ENCODE data around the gene MAL.

MAL gene

DNA sequence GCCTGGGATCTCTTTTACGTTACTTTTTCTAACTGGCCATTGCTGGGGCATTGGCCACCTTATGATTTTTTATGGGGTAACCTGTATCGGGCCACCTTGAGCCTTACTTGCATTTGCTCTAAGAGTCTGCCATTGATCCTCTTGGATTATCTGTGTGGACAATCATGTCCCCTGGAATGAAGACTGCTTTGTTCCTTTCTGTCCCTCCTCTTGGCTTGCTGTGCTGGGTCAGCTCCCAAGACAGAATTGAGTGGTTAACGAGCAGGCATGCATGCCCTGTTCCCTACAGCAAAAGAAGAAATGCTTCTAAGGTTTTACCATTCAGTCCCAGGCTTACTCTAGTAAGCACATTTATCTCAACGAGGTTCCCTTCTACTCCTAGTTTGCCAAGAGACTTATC lies 46.3 kb downstream of the MAL start:
- no peak for DNase-seq (ENCODE audit: extremely low read depth, low read depth)
- TF ChIP-seq, protein P1, sequence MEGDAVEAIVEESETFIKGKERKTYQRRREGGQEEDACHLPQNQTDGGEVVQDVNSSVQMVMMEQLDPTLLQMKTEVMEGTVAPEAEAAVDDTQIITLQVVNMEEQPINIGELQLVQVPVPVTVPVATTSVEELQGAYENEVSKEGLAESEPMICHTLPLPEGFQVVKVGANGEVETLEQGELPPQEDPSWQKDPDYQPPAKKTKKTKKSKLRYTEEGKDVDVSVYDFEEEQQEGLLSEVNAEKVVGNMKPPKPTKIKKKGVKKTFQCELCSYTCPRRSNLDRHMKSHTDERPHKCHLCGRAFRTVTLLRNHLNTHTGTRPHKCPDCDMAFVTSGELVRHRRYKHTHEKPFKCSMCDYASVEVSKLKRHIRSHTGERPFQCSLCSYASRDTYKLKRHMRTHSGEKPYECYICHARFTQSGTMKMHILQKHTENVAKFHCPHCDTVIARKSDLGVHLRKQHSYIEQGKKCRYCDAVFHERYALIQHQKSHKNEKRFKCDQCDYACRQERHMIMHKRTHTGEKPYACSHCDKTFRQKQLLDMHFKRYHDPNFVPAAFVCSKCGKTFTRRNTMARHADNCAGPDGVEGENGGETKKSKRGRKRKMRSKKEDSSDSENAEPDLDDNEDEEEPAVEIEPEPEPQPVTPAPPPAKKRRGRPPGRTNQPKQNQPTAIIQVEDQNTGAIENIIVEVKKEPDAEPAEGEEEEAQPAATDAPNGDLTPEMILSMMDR (IDR thresholded peaks at IDR 0.05; ENCODE audit: low read depth, low read length): no peak

DNA sequence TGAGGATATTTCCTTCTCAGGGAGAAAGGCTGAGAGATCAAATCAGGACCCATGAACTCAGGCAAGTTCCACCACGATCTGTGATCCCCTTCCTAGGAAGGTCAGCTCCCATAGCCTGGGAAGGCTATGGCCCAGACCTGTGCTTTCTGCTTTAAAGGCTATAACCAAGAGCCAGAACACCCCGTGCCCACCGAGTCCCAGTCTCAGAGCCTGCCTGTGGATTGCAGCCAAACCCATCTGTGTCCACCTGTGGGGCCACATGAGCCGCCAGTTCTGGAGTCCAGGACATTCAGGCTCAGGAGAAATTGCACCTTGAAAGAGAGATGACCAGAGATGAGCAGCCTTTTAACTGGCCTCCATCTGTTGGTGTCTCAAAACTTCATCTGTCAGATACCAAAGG lies 46.9 kb downstream of the MAL start:
- no peak for DNase-seq (ENCODE audit: extremely low read depth, low read depth)
- TF ChIP-seq, protein P1 (IDR thresholded peaks at IDR 0.05; ENCODE audit: low read depth, low read length): no peak

DNA sequence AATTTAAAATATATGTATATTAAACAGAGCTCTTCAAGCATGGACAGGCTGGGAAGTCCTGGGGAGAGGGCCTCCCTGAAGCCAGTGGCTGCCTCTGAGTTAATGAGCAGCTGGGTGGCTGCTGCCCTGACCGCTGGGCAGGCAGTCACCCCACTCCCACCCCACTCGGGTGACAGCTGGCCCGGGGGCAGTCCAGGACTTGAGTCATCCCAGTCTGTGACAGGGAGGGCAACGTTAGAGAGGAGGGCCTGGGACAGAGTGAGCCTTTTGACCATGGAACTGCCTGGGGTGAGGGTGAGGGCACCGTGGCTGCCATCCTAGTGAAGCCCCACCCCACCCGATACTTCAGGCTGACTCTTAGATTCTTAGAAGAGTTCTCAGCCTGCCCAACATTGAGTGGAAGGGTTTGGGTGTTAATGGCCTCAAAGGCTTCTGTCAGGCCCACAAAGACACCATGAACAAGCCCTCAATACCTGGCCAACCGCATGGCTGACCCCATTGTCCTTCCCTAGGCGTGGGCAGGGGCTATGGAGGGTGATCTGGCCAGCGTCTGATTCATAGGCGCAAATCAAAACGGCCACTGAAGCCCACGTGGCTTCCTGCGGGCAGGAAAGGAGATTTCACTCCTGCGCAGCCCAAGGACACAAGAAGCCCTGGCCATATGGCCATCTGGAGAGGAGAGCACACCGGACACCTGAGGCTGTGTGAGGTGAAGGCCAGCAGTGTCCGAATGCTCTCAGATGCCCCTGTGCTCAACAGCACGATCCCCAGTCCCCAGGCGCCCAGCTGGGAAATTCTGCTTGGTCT lies 48.6 kb downstream of the MAL start:
- TF ChIP-seq, protein P1 (IDR thresholded peaks at IDR 0.05; ENCODE audit: low read depth, low read length): no peak
- no peak for DNase-seq (ENCODE audit: extremely low read depth, low read depth)

DNA sequence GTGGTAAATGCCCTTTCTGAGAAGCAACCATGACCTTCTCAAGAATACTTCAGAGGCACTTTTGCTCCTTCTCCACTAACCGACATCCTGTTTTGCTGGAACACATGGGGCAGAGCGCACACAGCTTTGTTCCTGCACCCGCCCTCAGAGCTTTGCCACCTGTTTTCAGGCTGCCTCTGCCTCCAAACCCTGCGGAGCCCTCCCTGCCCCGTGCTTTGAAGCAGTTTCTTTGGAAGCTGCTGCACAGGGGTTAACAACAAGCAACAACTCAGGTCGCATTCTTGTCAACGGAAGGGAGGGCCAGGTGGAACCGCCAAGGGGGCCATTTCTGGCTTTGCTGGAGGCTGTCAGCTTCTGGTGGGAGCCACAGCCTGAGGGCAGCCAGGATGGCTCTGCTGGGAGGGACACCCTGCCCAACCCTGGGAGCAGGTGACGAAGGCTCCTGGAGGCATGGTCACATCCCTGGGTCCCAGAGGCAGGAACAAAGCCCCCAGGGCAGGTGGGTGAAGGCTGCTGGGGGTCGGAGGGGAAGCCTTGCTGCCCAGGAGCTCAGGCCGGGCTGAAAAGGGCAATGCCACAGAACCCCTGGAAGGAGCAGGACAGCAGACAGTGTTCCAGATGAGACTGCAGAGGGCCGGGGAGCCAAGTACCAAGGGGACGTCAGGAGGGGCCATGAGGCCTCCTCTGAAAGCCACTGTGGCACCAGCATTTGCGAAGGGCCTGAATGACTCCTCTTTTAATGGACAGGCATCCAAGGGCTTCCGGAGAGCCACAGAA lies 49.3 kb downstream of the MAL start:
- no peak for DNase-seq (ENCODE audit: extremely low read depth, low read depth)
- TF ChIP-seq, protein P1 (IDR thresholded peaks at IDR 0.05; ENCODE audit: low read depth, low read length): no peak

DNA sequence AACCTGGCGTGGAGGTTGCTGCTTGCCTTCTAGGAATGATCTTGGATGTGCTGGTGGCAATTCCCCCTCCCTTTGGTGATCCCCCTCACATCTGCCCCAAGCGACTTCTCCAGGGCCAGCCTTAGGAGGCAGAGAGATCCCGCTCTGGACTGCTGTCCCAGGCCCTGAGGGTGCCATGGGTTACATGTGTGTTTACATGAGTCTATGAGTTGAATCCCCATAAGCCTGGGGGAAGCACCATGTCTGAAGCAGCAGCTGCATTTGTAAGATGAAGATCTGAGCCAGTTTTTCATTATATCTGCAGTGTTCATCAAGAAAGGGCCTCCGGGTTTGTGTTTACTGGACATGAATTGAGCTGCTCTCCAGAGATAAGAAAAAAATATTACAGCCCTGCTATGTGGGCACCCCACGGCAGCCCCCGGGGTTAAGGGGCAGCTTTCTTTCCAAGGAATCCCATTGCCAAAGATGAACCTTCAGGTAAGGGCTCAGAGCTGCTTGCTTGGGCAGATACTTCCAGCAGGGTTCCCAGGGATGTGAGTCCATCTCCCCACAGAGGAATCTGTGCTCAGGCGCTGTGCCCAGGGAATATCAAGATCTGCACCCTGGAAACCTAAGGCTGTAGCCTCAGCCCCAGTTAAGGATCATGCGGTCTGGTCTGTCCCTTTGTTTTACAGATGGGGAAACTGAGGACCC lies 50.1 kb downstream of the MAL start:
- no peak for DNase-seq (ENCODE audit: extremely low read depth, low read depth)
- TF ChIP-seq, protein P1 (IDR thresholded peaks at IDR 0.05; ENCODE audit: low read depth, low read length): no peak

DNA sequence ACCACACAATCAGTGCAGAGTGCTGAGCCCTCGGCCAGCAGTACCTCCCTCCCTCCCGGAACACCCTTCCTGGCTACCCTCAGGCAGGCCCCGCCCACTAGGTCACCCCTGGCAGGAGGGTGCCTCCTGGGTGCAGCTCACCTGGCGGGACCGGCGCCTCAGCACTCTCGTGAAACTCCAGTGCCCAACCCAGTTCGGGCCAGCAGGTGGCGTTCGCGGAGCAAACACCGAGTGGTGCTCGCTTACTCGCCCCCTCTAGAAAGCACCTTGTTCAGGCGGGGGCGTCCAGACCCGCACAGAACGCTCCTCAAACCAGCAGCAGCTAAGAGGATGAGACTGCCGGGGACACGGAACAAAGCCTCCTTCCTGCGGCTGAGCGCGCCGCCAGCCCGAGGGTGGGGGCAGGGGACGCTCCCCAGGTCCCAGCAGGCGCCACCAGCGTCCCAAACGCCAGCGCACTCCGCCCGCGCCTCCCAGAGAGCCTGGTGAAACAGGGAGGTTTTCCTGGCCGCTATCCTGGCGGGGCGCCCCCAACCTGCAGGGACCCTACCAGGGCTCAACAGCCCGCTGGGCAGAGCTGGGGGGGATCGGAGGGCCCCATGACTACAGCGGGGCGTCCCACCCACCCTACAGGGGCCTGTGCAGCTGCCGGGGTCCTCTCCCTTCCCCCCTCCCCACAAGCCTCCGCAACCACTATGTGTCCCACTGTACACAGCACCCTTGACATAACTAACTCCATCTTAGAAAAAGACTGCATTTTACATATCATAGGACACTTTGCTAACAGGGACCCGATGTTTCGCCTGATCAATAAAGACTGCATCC lies 51.4 kb downstream of the MAL start:
- TF ChIP-seq, protein P1 (IDR thresholded peaks at IDR 0.05; ENCODE audit: low read depth, low read length): peak; percentile 89
- no peak for DNase-seq (ENCODE audit: extremely low read depth, low read depth)
